ENCODE data around the gene NBEA. TPM values are rescaled to one million over a fixed set of nuclear protein-coding genes. Genes with fewer than 3 reads are reported as not detected.

NBEA gene
- total RNA-seq, 2 donors from 2014 or later: 17.5 to 24.7 TPM

DNA sequence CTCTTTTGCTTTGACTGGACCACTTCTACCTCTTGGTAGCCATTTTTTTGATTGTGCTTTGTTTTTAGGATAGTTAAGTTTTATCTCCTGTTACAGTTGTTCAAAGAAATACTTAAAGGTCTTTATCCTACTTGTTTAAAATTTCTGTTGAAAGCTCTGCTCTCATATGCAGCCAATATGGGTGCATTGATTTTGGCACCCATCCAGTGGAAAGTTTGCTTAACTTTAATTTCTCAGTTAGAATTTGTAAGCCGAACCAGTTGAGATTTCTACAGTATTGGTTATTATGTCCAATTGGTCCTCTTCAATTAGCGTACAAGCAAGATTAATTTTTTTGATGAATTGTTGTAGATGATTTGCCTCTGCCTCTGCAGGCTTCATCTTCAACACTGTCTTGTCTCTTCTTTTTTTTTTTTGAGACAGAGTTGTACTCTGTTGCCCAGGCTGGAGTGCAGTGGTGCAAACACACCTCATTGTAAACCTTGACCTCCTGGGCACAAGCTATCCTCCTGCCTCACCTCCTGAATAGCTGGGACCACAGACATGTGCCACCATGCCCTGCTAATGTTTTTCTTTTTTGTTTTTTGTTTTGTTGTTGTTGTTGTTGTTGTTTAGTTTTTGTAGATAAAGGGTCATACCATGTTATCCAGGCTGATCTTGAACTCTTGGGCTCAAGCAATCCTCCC is 469.1 kb downstream of the NBEA start:
- H3K27ac ChIP-seq: no peak overlapping the region
- no peaks in the 10 kb centered on the region for H3K9me3 ChIP-seq
- no peak for DNase-seq (ENCODE audit: low spot score)
- no peaks in the 10 kb centered on the region for H3K27me3 ChIP-seq
- no peak overlapping the region for H3K4me3 ChIP-seq
- TF ChIP-seq, protein P1, sequence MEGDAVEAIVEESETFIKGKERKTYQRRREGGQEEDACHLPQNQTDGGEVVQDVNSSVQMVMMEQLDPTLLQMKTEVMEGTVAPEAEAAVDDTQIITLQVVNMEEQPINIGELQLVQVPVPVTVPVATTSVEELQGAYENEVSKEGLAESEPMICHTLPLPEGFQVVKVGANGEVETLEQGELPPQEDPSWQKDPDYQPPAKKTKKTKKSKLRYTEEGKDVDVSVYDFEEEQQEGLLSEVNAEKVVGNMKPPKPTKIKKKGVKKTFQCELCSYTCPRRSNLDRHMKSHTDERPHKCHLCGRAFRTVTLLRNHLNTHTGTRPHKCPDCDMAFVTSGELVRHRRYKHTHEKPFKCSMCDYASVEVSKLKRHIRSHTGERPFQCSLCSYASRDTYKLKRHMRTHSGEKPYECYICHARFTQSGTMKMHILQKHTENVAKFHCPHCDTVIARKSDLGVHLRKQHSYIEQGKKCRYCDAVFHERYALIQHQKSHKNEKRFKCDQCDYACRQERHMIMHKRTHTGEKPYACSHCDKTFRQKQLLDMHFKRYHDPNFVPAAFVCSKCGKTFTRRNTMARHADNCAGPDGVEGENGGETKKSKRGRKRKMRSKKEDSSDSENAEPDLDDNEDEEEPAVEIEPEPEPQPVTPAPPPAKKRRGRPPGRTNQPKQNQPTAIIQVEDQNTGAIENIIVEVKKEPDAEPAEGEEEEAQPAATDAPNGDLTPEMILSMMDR (IDR thresholded peaks at IDR 0.05): no peak
- no peaks in the 10 kb centered on the region for H3K4me1 ChIP-seq
- no peaks in the 10 kb centered on the region for H3K36me3 ChIP-seq

DNA sequence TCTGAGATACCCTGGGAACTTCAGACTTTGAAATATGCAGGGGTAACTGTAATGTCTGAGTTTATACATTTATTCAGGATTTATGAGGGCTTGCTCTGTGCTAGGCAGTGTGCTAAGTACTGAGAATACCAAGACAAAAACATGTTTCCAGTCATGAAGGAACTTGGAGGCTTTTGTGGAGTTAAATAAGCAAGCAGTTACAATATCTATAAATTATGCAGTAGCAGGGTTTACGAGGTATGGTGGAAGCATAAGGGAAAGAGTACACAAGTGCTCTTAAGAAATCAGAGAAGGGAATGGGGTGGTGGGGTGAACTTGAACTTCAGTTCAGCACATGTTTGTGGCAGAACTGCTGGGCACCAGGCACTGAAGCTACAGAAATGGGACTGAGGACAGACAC is 506.4 kb downstream of the NBEA start:
- DNase-seq (ENCODE audit: low spot score): no peak
- Histone ChIP-seq H3K27ac (no peak overlapping the region), H3K4me3 (no peak overlapping the region), H3K36me3 (peaks cover 7% of the 10 kb centered on the region), H3K27me3 (no peaks in the 10 kb centered on the region), H3K9me3 (no peaks in the 10 kb centered on the region), H3K4me1 (no peaks in the 10 kb centered on the region)
- TF ChIP-seq, protein P1 (IDR thresholded peaks at IDR 0.05): no peak

DNA sequence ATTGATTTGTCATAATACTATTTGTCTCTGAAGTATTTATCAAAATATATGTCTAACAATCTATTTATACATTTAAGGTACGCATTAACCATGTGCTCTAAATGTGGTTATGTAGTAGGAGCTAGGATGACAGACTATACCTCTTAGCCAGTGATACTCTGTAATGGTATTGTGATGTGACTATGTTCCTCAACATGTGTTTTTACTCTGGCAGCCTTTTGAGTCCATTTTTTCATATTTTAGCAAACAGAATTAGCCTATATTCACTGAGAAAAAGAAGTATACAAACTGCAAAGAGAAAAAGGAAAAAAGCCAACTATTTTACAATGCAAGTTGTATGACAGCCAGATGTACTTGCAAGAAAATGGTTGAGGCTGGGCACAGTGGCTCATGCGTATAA is 507.8 kb downstream of the NBEA start:
- Histone ChIP-seq H3K9me3 (no peaks in the 10 kb centered on the region), H3K36me3 (peaks cover 7% of the 10 kb centered on the region), H3K4me3 (no peak overlapping the region), H3K27ac (no peak overlapping the region), H3K27me3 (no peaks in the 10 kb centered on the region), H3K4me1 (no peaks in the 10 kb centered on the region)
- no peak for DNase-seq (ENCODE audit: low spot score)
- TF ChIP-seq, protein P1 (IDR thresholded peaks at IDR 0.05): no peak

DNA sequence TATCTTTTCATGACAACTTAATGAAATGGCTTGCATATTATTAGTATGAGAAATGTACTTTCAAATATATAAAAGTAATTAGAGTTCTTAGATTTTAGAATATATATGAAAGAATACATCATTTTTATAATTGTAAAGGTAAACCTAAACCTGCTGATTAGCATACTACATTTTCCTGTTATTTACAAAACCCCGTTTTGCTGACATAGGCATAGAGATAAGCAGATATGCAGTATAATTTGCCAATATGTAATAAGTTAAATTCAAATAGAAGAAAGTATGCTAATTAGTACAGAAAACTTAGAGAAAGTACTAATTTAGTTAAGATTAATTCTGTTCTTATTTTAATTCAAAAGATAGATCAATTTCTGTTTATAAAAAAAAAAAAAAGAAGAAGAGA is 513.0 kb downstream of the NBEA start:
- no peak for DNase-seq (ENCODE audit: low spot score)
- Histone ChIP-seq H3K4me1 (no peaks in the 10 kb centered on the region), H3K9me3 (no peaks in the 10 kb centered on the region), H3K4me3 (no peak overlapping the region), H3K27ac (no peak overlapping the region), H3K27me3 (no peaks in the 10 kb centered on the region), H3K36me3 (peaks cover 7% of the 10 kb centered on the region)
- TF ChIP-seq, protein P1 (IDR thresholded peaks at IDR 0.05): no peak

DNA sequence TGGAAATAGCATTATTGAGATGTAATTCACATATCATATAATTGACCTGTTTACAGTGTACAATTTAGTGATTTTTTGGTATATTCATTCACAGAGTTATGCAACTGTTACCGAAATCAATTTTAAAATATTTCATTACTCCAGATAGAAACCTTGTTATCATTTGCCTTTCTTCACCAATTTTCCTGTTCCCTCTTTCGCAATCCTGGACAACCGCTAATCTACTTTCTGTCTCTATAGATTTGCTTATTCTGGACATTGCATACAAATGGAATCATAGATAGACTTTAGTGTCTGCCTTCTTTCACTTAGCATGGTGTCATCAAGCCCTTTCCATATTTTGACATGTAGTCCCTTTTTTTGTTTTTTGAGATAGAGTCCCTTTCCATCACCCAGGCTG is 515.2 kb downstream of the NBEA start:
- no peak for DNase-seq (ENCODE audit: low spot score)
- Histone ChIP-seq H3K27me3 (no peaks in the 10 kb centered on the region), H3K27ac (no peak overlapping the region), H3K4me1 (no peaks in the 10 kb centered on the region), H3K36me3 (peaks cover 7% of the 10 kb centered on the region), H3K9me3 (no peaks in the 10 kb centered on the region), H3K4me3 (no peak overlapping the region)
- TF ChIP-seq, protein P1 (IDR thresholded peaks at IDR 0.05): no peak

GRCh38 chr13:35460061-35460460 is 518.0 kb downstream of the NBEA start:
- H3K27me3 ChIP-seq: no peaks in the 10 kb centered on the region
- H3K4me3 ChIP-seq: no peak overlapping the region
- no peak for DNase-seq (ENCODE audit: low spot score)
- H3K27ac ChIP-seq: no peak overlapping the region
- no peaks in the 10 kb centered on the region for H3K9me3 ChIP-seq
- H3K36me3 ChIP-seq: no peaks in the 10 kb centered on the region
- TF ChIP-seq, protein P1 (IDR thresholded peaks at IDR 0.05): no peak
- H3K4me1 ChIP-seq: no peaks in the 10 kb centered on the region

Data from right atrium auricular region (tissue), 2 donors.